Psoas muscle (tissue), 8 donors: ENCODE measurements around the gene ACYP2. TPM values are rescaled to one million over a fixed set of nuclear protein-coding genes. Genes with fewer than 3 reads are reported as not detected.

Experiments used
- ATAC-seq, 4 donors: fragments of 200-7000 bp; cut with Tn5 transposase; one replicate each; pipeline ENCODE4 v1.9.1; 2020; ENCODE audit warnings: moderate library complexity in 3 of 4, mild to moderate bottlenecking in 2 of 4
- DNase-seq, 2 donors: peaks; one replicate each; pipeline ENCODE4 v3.0.0-alpha.2; 2020
- H3K27ac ChIP-seq: fragments of 200-600 bp; one replicate; pipeline ENCODE4 v1.8.0; 2022
- H3K27me3 ChIP-seq, 3 donors: fragments of 200-600 bp in 1 of 3; one replicate each; pipeline versions ENCODE4 v1.6.1 to v1.8.0; 2013 to 2022; ENCODE audit warnings: low read length in 2 of 3, mild to moderate bottlenecking in 2 of 3, moderate library complexity in 1 of 3; ENCODE audit not compliant: insufficient read depth in 3 of 3
- H3K36me3 ChIP-seq, 2 donors: fragments of 200-600 bp in 1 of 2; one replicate each; pipeline versions ENCODE4 v1.6.1 to v1.8.0; 2013 to 2022; ENCODE audit warnings: low read depth in 1 of 2, mild to moderate bottlenecking in 1 of 2, moderate library complexity in 1 of 2; ENCODE audit not compliant: insufficient read depth in 1 of 2
- H3K4me1 ChIP-seq: fragments of 200-600 bp; one replicate; pipeline ENCODE4 v1.8.0; 2022
- H3K4me3 ChIP-seq: fragments of 200-600 bp; one replicate; pipeline ENCODE4 v1.8.0; 2022; ENCODE audit warnings: mild to moderate bottlenecking
- H3K9me3 ChIP-seq: fragments of 200-600 bp; one replicate; pipeline ENCODE4 v1.8.0; 2022
- WGBS, 3 donors: extraction: QIAGEN DNeasy Blood & Tissue Kit; methylation state at CpG; one replicate each; pipeline versions ENCODE4 v1.1.6 to v1.1.7; 2013; 5-methylcytosine and 5-hydroxymethylcytosine counted together
- intact Hi-C, 2 donors: fragments of 100-400 bp; cut with DNase I; formaldehyde crosslinking; loops; one replicate each; pipeline versions ENCODE4 v1.11.0 to v1.14.2; 2022
- polyA plus RNA-seq, 3 donors: library from polyadenylated mRNA; stranded (reverse); fragments of 200-250 nt; gene quantifications; one replicate each; pipeline ENCODE4 v1.2.3, GENCODE V29; 2013
- total RNA-seq, 4 donors: library from RNA; stranded (reverse); fragmentation: NEBNext Ultra II Directional in 2 of 4; extraction: Animal tissue kit (Norgen Biotek cat#: 25700) in 2 of 4; gene quantifications; one replicate each; pipeline versions ENCODE4 v1.2.1 to v1.2.4, GENCODE V29; 2021 to 2023
- TF ChIP-seq, protein P1 (sequence below): fragments of 200-600 bp; IDR thresholded peaks from one replicate; pipeline ENCODE4 v1.8.0; 2022; ENCODE audit warnings: antibody characterized with exemption
- donor health status: healthy with polysubstance abuse.
- donor health status: DM: no; HTN: no; CAD: no; lungs with moderate emphysema.
- donor health status: Bipolar disorder and iron deficiency.
- donor health status: healthy.
- donor health status: DM: yes; HTN: yes; CAD: no.
- donor health status: DM: no; HTN: no; CAD: no.
- donor health status: DM: no; HTN: no; CAD: no.
- donor health status: DM: yes; HTN: yes; CAD: no.

Gene ACYP2
- total and polyA plus RNA-seq, 7 donors, result 73.5 to 231 (median 108) TPM

DNA sequence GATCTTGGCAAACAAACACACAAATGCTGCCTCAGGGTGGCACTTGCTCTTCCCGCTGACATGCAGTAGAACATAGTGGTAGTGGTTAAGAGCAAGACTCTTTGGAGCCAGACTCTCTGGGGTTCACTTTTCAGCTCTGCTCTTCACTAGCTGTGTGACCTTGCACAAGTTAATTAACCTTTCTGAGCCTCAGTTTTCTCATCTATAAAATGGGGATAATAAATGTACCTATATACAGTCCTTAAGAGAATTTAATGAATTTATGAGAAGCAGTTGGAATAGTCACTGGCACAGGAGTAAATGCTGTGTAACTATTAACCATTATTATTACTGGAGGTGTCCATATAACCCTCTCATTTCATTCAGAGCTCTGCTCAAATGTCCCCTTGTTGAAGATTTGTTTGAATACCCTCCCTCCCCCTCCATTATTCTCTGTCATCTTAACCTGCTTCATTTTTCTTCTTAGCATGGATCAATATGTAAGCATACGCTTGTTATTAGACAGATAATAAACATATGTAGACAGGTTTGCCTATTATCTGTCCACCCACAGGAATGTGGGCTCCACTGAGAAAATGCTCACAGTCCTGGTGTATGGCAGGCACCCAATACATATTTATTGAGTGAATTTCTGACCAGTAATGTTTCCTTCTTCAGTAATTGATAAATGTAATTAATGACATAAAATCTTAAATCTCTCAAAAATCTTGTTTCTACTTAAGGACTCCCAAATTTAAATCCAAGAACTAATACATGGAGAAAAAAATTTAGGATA is 76.1 kb downstream of the ACYP2 start:
- intact Hi-C loops, result no loop called here
- no peak overlapping the region for H3K4me3 ChIP-seq
- no peaks in the 10 kb centered on the region for H3K4me1 ChIP-seq
- no peaks in the 10 kb centered on the region for H3K27me3 ChIP-seq
- TF ChIP-seq, protein P1, sequence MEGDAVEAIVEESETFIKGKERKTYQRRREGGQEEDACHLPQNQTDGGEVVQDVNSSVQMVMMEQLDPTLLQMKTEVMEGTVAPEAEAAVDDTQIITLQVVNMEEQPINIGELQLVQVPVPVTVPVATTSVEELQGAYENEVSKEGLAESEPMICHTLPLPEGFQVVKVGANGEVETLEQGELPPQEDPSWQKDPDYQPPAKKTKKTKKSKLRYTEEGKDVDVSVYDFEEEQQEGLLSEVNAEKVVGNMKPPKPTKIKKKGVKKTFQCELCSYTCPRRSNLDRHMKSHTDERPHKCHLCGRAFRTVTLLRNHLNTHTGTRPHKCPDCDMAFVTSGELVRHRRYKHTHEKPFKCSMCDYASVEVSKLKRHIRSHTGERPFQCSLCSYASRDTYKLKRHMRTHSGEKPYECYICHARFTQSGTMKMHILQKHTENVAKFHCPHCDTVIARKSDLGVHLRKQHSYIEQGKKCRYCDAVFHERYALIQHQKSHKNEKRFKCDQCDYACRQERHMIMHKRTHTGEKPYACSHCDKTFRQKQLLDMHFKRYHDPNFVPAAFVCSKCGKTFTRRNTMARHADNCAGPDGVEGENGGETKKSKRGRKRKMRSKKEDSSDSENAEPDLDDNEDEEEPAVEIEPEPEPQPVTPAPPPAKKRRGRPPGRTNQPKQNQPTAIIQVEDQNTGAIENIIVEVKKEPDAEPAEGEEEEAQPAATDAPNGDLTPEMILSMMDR, result no peak
- no peaks in the 10 kb centered on the region for H3K9me3 ChIP-seq
- DNase-seq (no peak), ATAC-seq (no peak)
- 97 to 99% (median 99%) methylated on average over 2 of the region's 2 CpGs for WGBS, 3 donors
- peaks cover 0 to 37% of the 10 kb centered on the region in 2 donors for H3K36me3 ChIP-seq
- no peak overlapping the region for H3K27ac ChIP-seq

DNA sequence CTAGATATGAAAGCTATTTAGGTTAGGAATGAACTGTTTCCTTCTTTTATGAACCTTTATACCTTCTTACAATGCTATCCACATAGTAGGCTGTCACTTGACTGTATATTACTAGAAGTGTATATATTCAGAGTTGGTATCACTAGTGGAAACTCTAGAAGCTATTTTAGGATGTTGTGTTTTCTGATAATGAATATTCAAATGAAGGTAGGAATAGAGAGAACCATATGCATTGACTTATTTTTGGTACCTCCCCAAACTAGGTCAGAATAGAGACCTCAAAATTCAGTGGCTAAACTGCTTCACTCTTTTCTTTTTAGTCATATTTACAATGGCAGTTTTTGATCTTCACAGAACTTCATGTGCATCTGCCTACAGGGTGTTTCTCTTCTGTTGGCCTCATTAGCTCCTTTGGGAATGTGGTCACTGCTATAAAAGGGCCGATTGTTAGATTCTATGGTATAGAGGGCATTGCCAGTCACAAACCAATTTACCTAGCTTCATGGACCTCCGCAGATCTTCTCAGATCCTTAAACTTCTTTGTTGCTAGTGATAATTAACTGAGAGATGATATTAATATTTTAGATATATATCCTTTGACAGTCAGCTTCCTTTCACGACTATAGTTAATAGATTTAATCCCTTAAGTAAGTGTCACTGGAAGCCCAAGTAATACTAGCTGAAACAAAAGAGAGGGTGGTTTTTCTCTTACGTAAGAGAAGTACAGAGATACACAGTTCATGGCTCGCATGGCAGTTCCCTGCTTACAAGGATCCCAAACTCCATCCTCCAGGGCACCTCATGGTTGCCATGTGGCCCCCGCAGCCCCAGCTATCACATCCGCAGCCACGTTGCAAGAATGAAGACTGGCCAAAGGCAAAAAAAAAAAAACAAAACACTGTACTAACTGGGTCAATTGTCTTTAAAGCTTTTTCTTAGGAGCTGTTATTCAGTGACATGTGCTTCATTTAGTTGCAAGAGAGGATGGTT is 79.6 kb downstream of the ACYP2 start:
- H3K36me3 ChIP-seq, result peaks cover 0 to 16% of the 10 kb centered on the region in 2 donors
- TF ChIP-seq, protein P1, result no peak
- DNase-seq (no peak), ATAC-seq (no peak)
- H3K9me3 ChIP-seq, result no peaks in the 10 kb centered on the region
- 90 to 95% (median 90%) methylated on average over 8 of the region's 8 CpGs for WGBS, 3 donors
- H3K27ac ChIP-seq, result no peak overlapping the region
- intact Hi-C loops, result no loop called here
- no peaks in the 10 kb centered on the region for H3K4me1 ChIP-seq
- no peak overlapping the region for H3K4me3 ChIP-seq
- H3K27me3 ChIP-seq, result no peaks in the 10 kb centered on the region

DNA sequence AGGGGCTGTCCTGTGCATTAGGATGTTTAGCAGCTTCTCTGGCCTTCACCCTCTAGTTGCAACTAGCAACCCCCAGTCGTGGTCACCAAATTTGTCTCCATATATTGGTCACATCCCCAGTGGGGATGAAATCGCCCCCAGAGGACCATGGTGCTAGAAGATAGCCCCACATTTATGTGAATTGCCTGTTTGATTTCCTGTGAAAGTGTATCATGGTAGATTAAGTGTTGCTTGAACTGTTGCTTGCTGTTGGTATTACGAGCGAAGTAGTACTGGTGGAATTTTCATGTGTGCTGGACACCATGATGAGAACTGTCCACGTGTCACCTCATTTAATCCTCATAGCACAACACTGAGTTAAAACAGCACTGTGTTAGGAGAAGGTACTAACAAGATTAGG is 81.2 kb downstream of the ACYP2 start:
- H3K4me1 ChIP-seq, result no peaks in the 10 kb centered on the region
- ATAC-seq, result no peak
- DNase-seq, result no peak
- WGBS, 3 donors, result 90 to 94% (median 93%) methylated on average over 5 of the region's 5 CpGs
- H3K9me3 ChIP-seq, result no peaks in the 10 kb centered on the region
- TF ChIP-seq, protein P1, result no peak
- no peaks in the 10 kb centered on the region for H3K27me3 ChIP-seq
- intact Hi-C loops, result no loop called here
- no peak overlapping the region for H3K27ac ChIP-seq
- no peak overlapping the region for H3K4me3 ChIP-seq
- H3K36me3 ChIP-seq, result peaks cover 0 to 12% of the 10 kb centered on the region in 2 donors

DNA sequence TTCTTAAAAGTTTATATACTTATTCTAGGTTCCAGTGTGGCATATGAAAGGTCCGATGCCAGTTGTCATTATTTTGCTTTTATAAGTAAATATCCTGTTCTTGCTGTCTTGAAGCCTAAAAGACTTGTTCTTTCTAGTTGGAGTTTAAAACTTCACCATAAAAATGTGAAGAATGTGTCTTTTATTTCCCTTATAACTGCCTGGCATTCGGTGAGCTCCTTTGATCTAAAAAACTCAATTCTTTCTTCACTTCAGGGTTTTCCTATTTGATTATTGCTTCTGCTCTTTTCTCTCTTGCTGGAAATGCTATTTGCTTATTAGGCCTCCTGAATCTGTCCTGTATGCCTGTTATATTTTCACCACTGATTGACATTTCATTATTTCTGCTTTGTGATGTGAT is 89.1 kb downstream of the ACYP2 start:
- H3K4me1 ChIP-seq, result peaks cover 18% of the 10 kb centered on the region
- no peak for DNase-seq
- H3K36me3 ChIP-seq, result no peaks in the 10 kb centered on the region
- H3K4me3 ChIP-seq, result no peak overlapping the region
- TF ChIP-seq, protein P1, result no peak
- intact Hi-C loops, result no loop called here
- H3K27me3 ChIP-seq, result no peaks in the 10 kb centered on the region
- H3K27ac ChIP-seq, result no peak overlapping the region
- 64 to 79% (median 65%) methylated on average over 2 of the region's 2 CpGs for WGBS, 3 donors
- no peaks in the 10 kb centered on the region for H3K9me3 ChIP-seq
- no peak for ATAC-seq
